NCI-H748 treated with DMSO at 0.1 percent for 48 hours (cell line): ENCODE data around the gene BOD1.

ENCODE experiments used
- DNase-seq: peaks from one replicate; lab custom pipeline; 2025; lab: John Stamatoyannopoulos, UW

BOD1 gene

GRCh38 chr5:173575985-173576384, 40.5 kb downstream of the BOD1 start:
- DNase-seq = no peak

DNA sequence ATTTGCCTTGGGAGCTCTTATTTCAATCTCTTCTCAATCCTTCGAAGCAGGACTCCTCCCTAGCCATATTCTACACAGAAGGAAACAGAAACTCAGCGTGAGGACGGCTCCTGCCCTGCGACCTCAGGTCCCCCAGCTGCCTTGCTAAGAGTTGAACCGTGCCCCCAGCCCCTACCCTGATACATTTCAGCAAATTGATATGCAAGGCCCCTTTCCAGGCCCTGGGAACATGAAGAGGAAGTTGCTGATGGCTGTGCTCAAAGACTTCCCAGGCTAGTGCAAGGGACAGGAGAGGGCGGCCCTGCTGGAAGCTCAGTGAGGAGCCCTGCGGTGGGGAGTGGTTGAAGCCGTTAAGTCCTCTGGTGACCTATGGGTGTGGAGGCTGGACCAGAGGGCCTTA, 41.5 kb downstream of the BOD1 start:
- DNase-seq = no peak

GRCh38 chr5:173573126-173573960, 43.1 kb downstream of the BOD1 start:
- DNase-seq = peak; percentile 39

DNA sequence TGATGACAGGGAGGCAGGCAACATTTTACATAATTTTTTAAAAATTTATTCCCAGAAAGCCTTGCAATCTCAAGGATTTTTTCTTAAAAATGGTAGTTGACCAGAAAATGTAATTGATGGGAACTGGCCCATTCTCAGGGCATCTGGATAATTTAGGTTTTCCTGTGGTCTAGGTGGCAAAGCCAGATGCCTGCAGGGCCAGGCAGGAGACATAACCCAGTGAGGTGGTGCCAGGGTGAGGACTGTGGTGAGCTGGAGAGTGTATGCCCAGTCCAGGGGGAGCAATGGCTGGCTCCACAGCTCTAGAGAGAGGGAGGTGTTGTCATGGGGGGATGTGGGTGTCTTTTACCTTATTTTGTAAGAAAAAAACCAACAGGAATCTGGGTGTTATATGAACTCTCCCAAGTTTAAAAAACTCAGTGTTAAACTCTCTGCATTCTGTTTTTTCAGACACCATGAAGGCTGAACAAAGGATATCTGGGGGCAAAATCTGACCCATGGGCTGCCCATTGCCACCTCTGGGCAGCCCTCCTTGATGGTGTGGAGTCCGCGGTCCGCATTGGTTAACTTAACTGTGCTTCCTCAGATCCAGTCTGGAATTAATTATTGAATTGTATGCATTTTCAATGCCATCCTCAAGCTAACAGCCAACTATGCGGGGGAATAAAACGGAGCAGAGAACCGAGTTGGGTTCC, 43.9 kb downstream of the BOD1 start:
- DNase-seq = no peak

- DNase-seq = no peak
Measured at GRCh38 chr5:173570321-173571090, 45.9 kb downstream of the BOD1 start.

DNA sequence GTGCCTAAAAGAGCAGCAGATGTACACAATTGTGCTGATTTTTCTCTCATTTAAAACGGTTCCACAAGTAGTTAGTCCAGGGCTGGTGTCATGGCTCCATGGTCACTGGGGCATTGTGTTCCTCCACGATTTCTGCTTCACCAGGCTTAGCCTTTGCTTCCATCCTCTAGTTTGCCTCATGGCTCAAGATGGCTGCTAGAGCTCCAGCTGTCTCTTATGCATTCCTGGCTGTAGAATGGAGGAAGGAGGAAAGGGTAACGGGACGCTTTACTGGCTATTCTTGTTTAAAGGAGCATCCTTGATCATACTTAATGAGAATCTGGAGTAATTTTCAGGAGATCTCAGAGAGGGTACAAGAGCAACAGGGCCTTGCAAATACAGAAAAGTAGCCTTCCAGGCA, 47.7 kb downstream of the BOD1 start:
- no peak for DNase-seq

DNA sequence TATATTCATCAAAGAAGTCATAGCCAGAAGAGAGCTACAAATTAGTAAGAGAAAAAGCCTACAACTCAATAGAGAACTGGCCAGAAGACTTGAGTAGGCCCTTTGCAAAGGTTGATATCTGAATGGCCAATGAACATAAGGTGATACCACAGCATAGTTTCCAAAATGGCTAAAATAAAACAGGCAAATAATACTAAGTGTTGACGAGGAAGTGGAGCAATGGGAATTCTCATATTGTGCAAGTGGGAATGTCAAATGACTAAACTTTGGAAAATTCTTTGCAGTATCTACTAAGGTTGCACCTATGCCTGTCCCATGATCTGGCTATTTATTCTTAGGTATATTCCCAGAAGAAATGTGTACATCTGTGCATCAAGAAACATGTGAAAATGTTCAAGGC, 48.3 kb downstream of the BOD1 start:
- no peak for DNase-seq

- DNase-seq = no peak
Measured at GRCh38 chr5:173567548-173567947, 48.9 kb downstream of the BOD1 start.

- no peak for DNase-seq
Measured at GRCh38 chr5:173565491-173566072, 50.9 kb downstream of the BOD1 start.

- DNase-seq = no peak
Measured at GRCh38 chr5:173564106-173564505, 52.3 kb downstream of the BOD1 start.

GRCh38 chr5:173563246-173563645, 53.2 kb downstream of the BOD1 start:
- no peak for DNase-seq

GRCh38 chr5:173562451-173562850, 54.0 kb downstream of the BOD1 start:
- no peak for DNase-seq
